AG09319 (cell line): Measurements from ENCODE around the gene SULT2B1.
A peak's percentile ranks its signal among the peaks of the same experiment; 100 is the strongest.

ENCODE experiments used
- DNase-seq: peaks from one replicate; pipeline ENCODE4 v3.0.0-alpha.2; 2010; ENCODE audit warnings: low read depth; ENCODE audit errors: extremely low read depth
- CTCF ChIP-seq: IDR thresholded peaks from 2 replicates; pipeline ENCODE4 v1.5.1; 2011; ENCODE audit warnings: low read depth, mild to moderate bottlenecking, inconsistent platforms, low read length, moderate library complexity

The SULT2B1 gene

GRCh38 chr19:48646001-48646721 is 94.2 kb downstream of the SULT2B1 start, which contains the start of gene CA11:
Gene CA11, minus strand, starts transcription at chr19:48646187. Its CDS starts 555 bp downstream, at chr19:48645632.
- no peak for DNase-seq
- peak; percentile 84 for TF ChIP-seq CTCF

DNA sequence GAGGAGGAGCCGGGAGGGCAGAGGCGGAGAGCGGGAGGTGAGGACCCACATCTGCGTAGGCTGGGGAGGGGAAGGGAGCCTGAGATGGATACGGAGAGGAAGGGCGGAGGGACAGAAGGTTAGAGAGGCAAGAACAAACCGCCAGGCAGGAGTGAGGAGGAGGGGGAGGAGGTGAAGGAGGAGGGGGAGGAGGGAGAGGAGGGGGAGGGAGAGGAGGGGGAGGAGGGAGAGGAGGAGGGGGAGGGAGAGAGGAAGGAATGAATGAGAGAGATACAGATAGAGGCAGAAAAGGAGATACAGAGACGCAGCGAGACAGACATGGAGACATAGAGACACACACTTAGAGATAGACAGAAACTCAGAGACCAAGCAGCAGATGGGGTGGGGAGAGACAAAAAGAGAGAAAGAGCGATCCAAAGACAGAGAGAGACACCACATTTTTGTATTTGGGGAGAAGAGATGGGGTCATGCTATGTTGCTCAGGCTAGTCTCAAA is 94.8 kb downstream of the SULT2B1 start:
- DNase-seq: no peak
- TF ChIP-seq CTCF: no peak

- no peak for TF ChIP-seq CTCF
Observed at GRCh38 chr19:48648134-48648533, 96.2 kb downstream of the SULT2B1 start.

More at GRCh38 chr19:48648134-48648533, 96.2 kb downstream of the SULT2B1 start:
- no peak for DNase-seq
